ENCODE measurements around the gene SP1.
"Not testable (repeated sequence)": the region's sequence is repeated elsewhere in the genome, so short reads cannot be mapped to it uniquely, and the experiment has no call there.

SP1 gene

DNA sequence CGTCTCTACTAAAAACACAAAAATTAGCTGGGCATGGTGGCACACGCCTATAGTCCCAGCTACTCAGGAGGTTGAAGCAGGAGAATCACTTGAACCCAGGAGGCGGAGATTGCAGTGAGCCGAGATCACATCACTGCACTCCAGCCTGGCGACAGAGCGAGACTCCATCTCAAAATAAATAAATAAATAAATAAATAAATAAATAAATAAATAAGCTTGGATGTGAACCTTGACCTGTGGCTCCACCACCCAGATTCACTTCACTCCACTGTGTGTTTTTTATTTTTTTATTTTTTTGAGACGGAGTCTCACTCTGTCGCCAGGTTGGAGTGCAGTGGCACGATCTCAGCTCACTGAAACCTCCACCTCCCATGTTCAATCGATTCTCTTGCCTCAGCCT lies 18.3 kb upstream of the SP1 start:
- not testable (repeated sequence) for DNase-seq (ENCODE audit: low spot score)

DNA sequence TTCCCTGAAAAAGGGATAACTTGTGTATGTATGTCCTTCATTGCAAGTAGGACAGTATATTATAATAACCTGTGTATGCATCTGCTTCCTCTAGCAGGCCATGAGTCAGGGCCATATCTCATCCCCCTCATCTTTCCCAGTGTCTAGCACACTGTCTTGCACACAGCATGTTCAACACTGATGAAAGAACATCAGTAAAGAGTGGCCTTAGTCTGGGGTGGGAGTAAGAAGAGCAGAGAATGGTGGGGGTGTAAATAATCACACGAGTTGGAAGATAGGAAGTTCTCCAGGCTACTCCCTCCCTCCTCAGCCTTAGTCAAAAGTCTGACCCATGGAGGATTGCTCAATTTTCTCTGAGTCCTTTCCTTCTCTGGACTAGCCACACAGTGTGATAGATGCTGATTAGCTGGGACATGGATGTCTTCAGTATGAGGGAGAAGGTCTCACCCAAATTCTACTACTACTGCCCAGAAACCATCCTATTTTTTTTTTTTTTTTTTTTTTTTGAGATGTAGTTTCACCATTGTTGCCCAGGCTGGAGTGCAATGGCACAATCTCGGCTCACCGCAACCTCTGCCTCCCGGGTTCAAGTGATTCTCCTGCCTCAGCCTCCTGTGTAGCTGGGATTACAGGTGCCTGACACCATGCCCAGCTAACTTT lies 14.6 kb upstream of the SP1 start:
- DNase-seq (ENCODE audit: low spot score), result no peak

DNA sequence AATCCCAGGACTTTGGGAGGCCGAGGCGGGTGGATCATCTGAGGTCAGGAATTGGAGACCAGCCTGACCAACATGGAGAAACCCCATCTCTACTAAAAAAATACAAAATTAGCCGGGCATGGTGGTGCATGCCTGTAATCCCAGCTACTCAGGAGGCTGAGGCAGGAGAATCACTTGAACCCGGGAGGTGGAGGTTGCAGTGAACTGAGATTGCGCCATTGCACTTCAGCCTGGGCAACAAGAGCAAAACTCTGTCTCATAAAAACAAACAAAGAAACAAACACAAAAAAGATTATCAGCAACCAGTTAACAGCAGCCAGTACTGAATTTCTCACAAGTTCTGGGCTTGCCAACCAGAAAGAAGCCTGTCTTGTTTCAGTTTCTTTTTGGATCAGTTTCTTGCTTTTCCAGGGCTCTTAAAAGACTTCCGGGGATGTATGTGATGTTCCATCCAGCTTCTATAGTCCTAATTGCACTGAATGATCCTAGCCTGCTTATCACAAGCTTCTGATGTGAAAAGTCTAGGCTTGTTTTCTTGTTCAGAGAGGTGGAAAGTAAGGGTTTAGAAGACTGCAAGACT lies 6.3 kb upstream of the SP1 start:
- not testable (repeated sequence) for DNase-seq (ENCODE audit: low spot score)

DNA sequence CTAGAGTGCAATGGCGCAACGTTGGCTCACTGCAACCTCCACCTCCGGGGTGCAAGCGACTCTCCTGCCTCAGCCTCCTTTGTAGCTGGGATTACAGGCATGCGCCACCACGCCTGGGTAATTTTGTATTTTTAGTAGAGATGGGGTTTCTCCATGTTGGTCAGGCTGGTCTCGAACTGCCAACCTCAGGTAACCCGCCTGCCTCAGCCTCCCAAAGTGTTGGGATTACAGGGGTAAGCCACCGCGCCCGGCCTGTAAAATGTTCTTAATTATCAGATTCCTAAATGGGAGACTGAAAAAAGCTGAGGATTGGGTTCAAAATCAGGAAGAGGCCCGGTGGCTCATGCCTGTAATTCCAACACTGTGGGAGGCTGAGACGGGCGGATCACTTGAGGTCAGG lies 5.7 kb upstream of the SP1 start:
- not testable (repeated sequence) for DNase-seq (ENCODE audit: low spot score)

DNA sequence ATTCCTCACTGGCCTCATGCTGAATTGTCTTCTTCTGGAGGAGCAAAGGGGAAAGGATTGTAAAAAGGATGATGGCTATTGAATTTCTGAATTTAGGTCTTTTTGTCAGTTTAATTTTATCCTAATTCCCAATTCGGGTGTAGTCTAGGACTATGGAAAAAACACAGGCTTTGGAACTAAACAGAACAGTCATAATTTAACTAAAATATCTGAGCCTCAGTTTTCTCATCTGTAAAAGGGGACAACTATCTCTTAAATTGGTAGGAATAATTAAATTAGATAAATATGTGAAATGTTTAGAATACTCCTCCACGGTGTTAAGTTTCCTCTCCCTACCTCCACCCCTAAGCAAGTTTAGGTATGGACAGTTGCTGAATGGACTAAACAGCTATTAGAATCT lies 3.2 kb upstream of the SP1 start:
- no peak for DNase-seq (ENCODE audit: low spot score)

DNA sequence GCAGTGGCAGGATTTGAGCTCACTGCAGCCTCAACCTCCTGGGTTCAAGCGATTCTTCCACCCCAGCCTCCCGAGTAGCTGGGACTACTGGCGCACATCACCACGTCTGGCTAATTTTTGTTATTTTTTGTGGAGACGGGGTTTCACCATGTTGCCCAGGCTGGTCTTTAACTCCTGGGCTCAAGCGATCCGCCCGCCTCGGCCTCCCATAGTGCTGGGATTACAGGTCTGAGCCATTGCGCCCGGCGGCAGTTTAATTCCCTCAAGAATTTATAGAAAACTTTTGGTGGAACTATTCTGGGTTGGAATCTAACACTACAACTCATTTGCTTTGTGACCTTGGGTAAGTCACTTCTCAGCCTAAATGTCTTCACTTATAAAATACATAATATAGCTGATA lies 1.8 kb upstream of the SP1 start:
- DNase-seq (ENCODE audit: low spot score), result no peak

DNA sequence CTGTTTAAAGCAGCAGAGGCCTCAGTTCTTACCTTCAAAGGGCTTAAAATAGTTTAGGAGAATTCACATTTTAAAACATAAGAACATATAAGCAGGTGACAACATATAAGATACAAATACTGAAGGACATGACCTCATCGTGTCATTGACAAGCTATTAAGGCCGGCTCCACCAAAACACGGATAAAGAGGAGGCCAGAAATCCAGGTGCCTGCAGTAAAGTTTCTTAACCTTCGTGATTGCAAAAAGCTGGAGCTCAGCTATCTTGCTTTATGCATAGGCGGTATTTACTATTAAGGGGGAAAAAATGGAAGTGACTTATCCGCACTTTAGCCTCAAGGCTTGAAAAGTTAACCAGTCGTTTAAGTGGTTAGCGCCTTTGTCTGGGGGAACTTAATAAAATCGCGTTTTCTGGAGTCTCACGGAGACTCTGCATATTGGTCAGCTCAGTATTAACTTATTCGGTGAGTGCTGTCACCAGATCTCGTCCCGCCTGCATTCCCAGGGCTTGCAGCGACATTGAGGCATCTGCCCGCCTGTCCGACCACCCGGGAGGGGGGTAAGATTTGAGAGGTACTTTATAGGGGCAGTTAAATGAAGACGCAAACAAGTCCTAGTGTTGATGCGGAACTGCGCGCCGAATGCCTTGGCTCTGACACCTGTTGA lies 1.1 kb upstream of the SP1 start:
- no peak for DNase-seq (ENCODE audit: low spot score)

DNA sequence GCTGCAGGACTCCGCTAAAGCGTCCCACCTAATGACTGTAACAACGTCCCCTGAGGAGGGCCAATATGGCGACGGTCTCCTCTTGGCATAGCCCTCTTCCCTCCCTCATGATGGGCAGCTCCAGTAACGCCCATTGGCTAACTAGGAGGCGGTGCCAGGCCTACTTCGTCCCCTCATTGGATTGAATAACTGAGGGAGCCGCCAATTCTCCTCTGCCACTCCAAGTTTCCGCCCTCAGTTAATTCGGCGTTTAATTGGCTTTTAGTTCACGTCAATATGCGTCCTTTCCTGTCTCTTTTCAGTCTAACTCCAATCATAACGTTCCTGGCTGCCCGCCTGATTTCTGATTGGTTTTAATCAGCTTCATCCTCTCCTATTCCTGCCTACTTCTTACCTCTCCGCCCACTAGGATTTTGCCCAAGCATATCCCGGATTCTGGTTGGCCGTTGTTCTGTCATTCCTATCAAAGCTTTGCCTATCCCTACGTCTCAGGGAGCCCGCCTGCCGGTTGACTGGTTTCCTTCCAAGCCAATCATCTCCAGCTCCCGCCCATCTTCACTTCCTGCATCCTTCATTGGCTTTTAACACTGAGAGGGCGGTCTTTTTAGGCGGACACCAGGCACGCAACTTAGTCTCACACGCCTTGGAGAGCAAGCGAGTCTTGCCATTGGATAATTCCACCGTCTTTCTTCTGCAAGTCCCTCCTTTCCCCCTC lies 430 bp upstream of the SP1 start:
- peak; percentile 100 for DNase-seq (ENCODE audit: low spot score)

DNA sequence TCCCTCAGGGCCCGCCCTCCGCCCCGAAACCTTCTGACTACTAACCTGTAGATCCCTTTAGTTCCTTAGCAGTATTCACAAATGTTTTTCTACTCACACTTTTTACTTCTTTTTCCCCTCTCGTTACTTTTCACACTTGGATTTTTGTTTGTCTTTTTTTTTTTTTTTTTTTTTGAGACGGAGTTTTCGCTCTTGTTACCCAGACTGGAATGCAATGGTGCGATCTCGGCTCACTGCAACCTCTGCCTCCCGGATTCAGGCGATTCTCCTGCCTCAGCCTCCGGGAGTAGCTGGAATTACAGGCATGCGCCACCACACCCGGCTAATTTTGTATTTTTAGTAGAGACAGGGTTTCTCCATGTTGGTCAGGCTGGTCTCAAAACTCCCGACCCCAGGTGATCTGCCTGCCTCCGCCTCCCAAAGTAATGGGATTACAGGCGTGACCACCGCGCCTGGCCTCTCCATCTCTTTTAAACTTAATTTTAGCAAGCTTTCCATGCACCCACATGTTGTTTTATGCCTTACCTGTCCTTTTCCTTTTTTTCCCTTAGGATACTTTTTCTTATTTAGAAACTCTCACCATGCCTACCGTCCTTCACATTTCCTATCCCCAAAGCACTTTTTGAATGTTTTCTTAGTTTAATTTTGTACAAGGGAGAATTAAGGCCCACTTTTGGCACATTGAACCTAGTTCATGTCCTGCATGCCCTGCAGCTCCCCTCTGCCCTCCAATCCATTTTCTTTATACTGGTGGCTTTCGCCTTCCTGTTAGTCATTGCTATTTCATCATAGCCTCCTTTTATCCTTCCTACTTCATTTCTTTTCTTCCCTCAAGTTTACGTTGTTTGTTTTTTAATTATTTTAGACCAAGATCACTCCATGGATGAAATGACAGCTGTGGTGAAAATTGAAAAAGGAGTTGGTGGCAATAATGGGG lies 1.1 kb downstream of the SP1 start:
- DNase-seq (ENCODE audit: low spot score), result peak; percentile 18

DNA sequence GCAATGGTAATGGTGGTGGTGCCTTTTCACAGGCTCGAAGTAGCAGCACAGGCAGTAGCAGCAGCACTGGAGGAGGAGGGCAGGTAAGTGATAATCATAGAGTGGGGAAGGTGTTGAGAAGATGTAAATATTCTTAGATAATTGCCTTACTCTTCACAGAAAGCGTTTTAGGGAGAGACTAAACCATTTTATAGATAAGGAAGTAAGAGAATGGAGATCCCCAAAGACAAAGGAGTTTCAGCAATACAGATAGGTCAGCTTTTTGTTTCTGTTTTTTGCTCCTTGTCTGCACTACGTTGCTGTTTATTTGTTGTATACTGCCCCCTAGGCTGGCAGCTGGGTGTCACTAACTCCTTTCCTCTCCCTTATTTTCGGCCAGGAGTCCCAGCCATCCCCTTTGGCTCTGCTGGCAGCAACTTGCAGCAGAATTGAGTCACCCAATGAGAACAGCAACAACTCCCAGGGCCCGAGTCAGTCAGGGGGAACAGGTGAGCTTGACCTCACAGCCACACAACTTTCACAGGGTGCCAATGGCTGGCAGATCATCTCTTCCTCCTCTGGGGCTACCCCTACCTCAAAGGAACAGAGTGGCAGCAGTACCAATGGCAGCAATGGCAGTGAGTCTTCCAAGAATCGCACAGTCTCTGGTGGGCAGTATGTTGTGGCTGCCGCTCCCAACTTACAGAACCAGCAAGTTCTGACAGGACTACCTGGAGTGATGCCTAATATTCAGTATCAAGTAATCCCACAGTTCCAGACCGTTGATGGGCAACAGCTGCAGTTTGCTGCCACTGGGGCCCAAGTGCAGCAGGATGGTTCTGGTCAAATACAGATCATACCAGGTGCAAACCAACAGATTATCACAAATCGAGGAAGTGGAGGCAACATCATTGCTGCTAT lies 2.0 kb downstream of the SP1 start:
- DNase-seq (ENCODE audit: low spot score), result peak; percentile 48

DNA sequence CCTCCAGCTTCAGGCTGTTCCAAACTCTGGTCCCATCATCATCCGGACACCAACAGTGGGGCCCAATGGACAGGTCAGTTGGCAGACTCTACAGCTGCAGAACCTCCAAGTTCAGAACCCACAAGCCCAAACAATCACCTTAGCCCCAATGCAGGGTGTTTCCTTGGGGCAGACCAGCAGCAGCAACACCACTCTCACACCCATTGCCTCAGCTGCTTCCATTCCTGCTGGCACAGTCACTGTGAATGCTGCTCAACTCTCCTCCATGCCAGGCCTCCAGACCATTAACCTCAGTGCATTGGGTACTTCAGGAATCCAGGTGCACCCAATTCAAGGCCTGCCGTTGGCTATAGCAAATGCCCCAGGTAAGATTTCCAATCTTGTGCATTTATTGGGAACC lies 3.3 kb downstream of the SP1 start:
- DNase-seq (ENCODE audit: low spot score), result no peak

DNA sequence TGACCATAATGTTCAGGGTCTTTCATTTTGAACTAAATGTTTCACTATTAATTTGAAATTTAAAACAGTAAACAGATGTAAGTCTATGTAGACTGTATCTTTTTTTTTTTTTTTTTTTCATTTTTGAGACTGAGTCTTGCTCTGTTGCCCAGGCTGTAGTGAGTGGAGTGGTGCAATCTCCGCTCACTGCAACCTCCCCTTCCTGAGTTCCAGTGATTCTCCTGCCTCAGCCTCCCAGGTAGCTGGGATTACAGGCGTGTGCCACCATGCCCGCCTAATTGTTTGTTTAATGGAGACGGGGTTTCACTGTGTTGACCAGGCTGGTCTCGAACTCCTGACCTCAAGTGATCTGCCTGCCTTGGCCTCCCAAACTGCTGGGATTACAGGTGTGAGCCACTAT lies 6.4 kb downstream of the SP1 start:
- not testable (repeated sequence) for DNase-seq (ENCODE audit: low spot score)

DNA sequence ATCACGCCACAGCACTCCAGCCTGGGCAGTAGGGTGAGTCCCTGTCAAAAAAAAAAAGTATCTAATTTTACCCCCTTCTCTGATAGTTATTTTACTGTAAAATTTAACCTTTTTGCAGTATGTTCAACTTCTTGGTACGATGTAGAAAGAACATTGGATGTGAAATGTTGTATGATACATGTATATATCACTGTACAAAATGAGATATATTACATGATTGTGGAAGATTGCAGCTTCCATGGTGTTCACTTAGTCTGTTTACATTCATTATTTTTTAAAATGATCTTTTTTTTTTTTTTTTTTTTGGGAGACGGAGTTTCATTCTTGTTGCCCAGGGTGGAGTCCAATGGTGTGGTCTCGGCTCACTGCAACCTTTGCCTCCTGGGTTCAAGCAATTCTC lies 9.0 kb downstream of the SP1 start:
- DNase-seq (ENCODE audit: low spot score), result no peak

DNA sequence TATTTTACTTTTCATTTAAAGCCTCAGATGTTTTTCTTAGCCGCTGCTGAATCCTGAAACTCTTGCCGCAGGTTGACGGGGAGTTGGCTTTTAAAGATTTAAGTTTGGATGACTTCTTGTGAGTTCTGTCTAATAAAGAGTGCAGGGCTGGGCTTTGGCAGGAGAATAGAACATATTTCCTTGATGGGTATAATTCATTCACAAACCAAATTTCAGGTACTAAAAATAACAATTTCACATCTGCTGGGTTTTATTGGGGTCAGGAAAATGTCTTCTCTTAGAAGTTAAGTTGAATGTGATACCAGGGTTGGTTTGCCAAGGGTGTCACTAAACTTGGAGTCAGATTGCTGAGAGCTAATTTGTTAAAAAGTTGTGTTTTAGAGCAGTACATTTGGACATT lies 9.7 kb downstream of the SP1 start:
- DNase-seq (ENCODE audit: low spot score), result no peak

DNA sequence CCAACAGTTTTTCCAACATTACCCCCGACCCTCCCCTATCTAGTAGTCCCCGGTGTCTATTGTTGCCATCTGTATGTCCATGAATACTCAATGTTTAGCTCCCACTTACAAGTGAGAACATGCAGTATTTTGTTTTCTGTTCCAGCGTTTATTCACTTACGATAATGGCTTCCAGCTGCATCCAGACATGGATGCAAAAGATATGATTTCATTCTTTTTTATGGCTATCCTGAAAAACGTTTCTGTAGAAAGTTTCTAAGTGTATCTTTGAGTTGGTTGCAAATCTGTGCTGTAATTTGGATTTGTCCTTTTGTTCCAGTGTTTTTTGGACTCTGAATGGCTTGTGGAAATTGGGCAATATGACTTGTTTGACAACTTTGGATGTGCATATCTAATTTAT lies 11.7 kb downstream of the SP1 start:
- DNase-seq (ENCODE audit: low spot score), result no peak

DNA sequence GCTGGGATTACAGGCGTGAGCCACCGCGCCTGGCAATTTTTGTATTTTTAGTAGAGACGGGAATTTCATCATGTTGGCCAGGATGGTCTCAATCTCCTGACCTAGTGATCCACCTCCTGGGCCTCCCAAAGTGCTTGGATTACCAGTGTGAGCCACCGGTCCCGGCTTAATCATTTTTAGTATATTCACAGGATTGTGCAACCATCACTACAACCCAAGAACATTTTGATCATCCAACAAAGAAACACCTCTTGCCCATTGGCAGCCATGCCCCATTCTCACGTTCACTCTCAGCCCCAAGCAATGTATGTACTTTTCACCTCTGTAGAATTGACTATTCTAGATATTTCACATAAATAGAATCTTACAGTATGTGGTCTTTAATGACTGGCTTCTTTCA lies 19.9 kb downstream of the SP1 start:
- DNase-seq (ENCODE audit: low spot score), result no peak

DNA sequence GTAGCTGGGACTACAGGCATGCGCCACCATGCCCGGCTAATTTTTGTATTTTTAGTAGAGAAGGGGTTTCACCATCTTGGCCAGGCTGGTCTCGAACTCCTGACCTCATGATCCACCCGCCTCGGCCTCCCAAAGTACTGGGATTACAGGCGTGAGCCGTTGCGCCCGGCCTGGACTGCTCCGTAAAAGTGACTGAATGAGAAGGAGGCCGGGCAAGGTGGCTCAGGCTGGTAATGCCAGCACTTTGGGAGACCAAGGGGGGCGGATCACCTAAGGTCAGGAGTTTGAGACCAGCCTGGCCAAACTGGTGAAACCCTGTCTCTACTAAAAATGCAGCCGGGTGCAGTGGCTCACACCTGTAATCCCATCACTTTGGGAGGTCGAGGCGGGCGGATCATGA lies 22.4 kb downstream of the SP1 start:
- DNase-seq (ENCODE audit: low spot score), result not testable (repeated sequence)

DNA sequence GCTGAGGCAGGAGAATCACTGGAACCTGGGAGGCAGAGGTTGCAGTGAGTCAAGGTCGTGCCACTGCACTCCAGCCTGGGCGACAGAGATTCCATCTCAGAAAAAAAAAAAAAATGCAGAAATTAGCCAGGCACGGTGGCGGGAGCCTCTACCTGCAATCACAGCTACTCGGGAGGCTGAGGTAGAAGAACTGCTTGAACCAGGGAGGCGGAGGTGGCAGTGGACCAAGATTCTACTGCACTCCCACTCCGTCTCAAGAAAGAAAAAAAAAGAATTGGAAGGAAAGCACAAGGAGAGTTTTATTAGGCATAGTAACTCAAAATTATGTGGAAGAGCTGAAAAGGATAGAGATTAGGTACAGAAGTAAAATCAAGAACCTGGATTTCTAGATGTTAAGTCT lies 22.9 kb downstream of the SP1 start:
- no peak for DNase-seq (ENCODE audit: low spot score)

DNA sequence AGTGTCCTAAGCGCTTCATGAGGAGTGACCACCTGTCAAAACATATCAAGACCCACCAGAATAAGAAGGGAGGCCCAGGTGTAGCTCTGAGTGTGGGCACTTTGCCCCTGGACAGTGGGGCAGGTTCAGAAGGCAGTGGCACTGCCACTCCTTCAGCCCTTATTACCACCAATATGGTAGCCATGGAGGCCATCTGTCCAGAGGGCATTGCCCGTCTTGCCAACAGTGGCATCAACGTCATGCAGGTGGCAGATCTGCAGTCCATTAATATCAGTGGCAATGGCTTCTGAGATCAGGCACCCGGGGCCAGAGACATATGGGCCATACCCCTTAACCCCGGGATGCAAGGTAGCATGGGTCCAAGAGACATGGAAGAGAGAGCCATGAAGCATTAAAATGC lies 31.0 kb downstream of the SP1 start:
- no peak for DNase-seq (ENCODE audit: low spot score)

DNA sequence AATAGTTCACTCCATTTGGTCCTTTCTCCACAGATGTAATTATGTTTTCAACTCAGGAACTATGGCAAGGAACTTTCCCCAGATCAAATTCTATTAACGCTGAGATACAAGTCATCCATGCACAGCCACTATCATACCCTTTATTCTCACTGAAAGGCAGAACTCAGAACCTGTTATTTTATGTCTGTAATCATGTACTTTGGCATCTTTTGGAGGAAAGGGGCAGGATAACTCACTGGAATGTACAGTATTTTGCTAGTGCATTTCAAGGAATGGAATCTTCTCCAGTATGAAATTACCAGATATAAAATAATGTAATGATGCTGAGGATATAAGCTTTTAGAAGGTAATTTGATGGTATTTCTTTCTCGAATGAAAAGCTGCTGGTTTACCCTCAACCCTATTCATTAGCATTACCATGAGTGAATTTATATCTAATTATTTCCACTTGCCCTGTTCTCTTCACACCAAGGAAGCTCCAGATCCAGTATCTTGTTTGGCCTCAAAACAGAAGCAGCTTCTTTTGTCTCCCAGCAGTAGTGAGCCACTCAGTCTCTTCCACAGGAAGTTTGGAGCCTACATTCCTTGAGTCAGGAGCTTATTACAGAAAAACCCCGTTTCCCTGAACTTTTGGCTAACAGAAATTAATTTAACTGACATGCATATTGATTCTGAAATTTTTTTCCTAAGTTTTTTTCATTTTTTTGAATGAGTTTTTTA lies 33.7 kb downstream of the SP1 start:
- DNase-seq (ENCODE audit: low spot score), result no peak

Data from LoVo (cell line).